ENCODE results near the gene WDR59. TPM values are rescaled to one million over a fixed set of nuclear protein-coding genes. Genes with fewer than 3 reads are reported as not detected.

WDR59 gene
- total and polyA plus RNA-seq, 2 experiments from 2014 or later = 38.7 to 54.5 TPM

DNA sequence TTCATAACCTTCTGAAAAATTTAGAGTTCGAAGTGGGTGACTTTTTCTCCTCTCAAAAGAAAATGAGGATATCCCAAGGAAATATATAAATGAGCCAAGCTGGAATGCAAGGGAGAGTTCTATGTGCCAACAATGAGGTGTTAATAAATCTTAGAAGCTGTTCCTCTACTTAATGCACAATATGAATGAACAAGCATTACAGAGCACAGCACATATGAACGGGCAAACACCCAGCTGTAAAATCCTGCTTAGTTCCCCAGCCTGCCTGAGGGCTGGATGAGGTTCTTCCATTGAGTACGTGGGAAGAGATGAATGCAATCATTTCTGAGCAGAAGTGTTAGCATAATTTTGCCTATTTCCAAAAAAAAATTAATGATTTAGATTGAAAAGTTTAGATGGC lies 58.1 kb downstream of the WDR59 start (continued):
- TF ChIP-seq, protein P1, sequence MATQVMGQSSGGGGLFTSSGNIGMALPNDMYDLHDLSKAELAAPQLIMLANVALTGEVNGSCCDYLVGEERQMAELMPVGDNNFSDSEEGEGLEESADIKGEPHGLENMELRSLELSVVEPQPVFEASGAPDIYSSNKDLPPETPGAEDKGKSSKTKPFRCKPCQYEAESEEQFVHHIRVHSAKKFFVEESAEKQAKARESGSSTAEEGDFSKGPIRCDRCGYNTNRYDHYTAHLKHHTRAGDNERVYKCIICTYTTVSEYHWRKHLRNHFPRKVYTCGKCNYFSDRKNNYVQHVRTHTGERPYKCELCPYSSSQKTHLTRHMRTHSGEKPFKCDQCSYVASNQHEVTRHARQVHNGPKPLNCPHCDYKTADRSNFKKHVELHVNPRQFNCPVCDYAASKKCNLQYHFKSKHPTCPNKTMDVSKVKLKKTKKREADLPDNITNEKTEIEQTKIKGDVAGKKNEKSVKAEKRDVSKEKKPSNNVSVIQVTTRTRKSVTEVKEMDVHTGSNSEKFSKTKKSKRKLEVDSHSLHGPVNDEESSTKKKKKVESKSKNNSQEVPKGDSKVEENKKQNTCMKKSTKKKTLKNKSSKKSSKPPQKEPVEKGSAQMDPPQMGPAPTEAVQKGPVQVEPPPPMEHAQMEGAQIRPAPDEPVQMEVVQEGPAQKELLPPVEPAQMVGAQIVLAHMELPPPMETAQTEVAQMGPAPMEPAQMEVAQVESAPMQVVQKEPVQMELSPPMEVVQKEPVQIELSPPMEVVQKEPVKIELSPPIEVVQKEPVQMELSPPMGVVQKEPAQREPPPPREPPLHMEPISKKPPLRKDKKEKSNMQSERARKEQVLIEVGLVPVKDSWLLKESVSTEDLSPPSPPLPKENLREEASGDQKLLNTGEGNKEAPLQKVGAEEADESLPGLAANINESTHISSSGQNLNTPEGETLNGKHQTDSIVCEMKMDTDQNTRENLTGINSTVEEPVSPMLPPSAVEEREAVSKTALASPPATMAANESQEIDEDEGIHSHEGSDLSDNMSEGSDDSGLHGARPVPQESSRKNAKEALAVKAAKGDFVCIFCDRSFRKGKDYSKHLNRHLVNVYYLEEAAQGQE (IDR thresholded peaks at IDR 0.05; ENCODE audit: unreplicated experiment) = no peak
- TF ChIP-seq JUNB (IDR thresholded peaks at IDR 0.05; ENCODE audit: unreplicated experiment) = no peak
- TF ChIP-seq EZH2 (IDR thresholded peaks at IDR 0.05; ENCODE audit: low read depth, unreplicated experiment) = no peak
- no peak for TF ChIP-seq ZNF331 (CRISPR knock-in tag; IDR thresholded peaks at IDR 0.05; ENCODE audit: low read depth)
- TF ChIP-seq ZNF114 (CRISPR knock-in tag; IDR thresholded peaks at IDR 0.05) = no peak

DNA sequence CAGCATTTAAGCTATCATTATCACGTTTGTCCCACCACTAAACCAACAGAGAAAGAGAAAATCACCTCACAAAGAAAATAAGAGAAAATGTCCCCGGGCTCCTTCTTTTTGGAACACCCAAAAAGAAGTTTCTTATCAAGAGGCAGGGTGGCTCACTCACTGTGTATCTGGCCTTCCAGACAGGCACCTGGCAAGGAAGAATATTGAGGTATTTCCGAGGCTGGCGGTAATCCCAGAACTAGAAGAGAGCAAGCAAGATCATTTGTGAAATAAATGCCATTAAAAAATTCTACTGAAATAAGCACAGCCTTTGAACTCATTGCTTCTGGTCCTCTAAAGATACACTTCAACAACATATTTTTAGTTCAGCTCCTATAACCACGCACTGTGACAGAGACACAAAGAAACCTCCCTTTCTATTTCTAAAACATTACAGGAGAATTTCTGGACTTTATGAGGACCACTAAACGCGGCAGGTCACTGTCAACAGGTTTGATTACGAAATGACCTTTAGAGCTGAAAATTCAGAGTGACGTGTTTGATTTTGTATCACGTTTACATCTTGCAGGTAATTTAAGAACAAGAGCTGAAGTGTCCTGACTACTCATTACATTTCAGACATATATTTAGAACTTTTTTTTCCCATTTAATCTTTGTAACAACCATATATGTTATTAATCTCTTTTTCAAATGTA lies 61.0 kb downstream of the WDR59 start:
- Histone ChIP-seq H3K36me3 (ENCODE audit: insufficient read depth) (peaks cover 15% of the 10 kb centered on the region), H2AFZ (no peak overlapping the region), H4K20me1 (replicated peaks; ENCODE audit: insufficient read depth) (peaks cover 5% of the 10 kb centered on the region; the same call in 1 of the 2 replicates), H3F3A (replicated peaks; ENCODE audit: low read depth) (no peaks in the 10 kb centered on the region), H3K4me1 (ENCODE audit: insufficient read depth) (no peaks in the 10 kb centered on the region), H3K4me3 (no peak overlapping the region), H3K9me2 (ENCODE audit: insufficient read depth) (no peaks in the 10 kb centered on the region), H3K79me2 (replicated peaks; ENCODE audit: insufficient read depth) (no peaks in the 10 kb centered on the region), H3K4me2 (no peak overlapping the region), H3K27me3 (ENCODE audit: insufficient read depth) (no peaks in the 10 kb centered on the region), H3K27ac (ENCODE audit: low read depth) (no peak overlapping the region)
- Mint-ChIP-seq H3K36me3 (ENCODE audit: low read depth) (peaks cover 34% of the 10 kb centered on the region), H3K4me3 (no peak overlapping the region), H3K27ac (no peak overlapping the region), H3K4me1 (no peaks in the 10 kb centered on the region), H3K9me3 (no peaks in the 10 kb centered on the region), H3K27me3 (ENCODE audit: insufficient read depth, low read depth, poor library complexity) (peaks cover 3% of the 10 kb centered on the region)
- no peak for ATAC-seq
- no peak for DNase-seq (ENCODE audit: low spot score)
- TF ChIP-seq, protein P2, sequence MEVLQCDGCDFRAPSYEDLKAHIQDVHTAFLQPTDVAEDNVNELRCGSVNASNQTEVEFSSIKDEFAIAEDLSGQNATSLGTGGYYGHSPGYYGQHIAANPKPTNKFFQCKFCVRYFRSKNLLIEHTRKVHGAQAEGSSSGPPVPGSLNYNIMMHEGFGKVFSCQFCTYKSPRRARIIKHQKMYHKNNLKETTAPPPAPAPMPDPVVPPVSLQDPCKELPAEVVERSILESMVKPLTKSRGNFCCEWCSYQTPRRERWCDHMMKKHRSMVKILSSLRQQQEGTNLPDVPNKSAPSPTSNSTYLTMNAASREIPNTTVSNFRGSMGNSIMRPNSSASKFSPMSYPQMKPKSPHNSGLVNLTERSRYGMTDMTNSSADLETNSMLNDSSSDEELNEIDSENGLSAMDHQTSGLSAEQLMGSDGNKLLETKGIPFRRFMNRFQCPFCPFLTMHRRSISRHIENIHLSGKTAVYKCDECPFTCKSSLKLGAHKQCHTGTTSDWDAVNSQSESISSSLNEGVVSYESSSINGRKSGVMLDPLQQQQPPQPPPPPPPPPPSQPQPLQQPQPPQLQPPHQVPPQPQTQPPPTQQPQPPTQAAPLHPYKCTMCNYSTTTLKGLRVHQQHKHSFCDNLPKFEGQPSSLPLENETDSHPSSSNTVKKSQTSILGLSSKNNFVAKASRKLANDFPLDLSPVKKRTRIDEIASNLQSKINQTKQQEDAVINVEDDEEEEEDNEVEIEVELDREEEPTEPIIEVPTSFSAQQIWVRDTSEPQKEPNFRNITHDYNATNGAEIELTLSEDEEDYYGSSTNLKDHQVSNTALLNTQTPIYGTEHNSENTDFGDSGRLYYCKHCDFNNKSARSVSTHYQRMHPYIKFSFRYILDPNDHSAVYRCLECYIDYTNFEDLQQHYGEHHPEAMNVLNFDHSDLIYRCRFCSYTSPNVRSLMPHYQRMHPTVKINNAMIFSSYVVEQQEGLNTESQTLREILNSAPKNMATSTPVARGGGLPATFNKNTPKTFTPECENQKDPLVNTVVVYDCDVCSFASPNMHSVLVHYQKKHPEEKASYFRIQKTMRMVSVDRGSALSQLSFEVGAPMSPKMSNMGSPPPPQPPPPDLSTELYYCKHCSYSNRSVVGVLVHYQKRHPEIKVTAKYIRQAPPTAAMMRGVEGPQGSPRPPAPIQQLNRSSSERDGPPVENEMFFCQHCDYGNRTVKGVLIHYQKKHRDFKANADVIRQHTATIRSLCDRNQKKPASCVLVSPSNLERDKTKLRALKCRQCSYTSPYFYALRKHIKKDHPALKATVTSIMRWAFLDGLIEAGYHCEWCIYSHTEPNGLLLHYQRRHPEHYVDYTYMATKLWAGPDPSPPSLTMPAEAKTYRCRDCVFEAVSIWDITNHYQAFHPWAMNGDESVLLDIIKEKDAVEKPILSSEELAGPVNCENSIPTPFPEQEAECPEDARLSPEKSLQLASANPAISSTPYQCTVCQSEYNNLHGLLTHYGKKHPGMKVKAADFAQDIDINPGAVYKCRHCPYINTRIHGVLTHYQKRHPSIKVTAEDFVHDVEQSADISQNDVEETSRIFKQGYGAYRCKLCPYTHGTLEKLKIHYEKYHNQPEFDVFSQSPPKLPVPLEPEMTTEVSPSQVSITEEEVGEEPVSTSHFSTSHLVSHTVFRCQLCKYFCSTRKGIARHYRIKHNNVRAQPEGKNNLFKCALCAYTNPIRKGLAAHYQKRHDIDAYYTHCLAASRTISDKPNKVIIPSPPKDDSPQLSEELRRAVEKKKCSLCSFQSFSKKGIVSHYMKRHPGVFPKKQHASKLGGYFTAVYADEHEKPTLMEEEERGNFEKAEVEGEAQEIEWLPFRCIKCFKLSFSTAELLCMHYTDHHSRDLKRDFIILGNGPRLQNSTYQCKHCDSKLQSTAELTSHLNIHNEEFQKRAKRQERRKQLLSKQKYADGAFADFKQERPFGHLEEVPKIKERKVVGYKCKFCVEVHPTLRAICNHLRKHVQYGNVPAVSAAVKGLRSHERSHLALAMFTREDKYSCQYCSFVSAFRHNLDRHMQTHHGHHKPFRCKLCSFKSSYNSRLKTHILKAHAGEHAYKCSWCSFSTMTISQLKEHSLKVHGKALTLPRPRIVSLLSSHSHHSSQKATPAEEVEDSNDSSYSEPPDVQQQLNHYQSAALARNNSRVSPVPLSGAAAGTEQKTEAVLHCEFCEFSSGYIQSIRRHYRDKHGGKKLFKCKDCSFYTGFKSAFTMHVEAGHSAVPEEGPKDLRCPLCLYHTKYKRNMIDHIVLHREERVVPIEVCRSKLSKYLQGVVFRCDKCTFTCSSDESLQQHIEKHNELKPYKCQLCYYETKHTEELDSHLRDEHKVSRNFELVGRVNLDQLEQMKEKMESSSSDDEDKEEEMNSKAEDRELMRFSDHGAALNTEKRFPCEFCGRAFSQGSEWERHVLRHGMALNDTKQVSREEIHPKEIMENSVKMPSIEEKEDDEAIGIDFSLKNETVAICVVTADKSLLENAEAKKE (CRISPR knock-in tag; IDR thresholded peaks at IDR 0.05) = no peak
